ENCODE measurements around the gene PCYT1A. TPM values are rescaled to one million over a fixed set of nuclear protein-coding genes. Genes with fewer than 3 reads are reported as not detected.

The PCYT1A gene
- total RNA-seq, 2 experiments from 2014 or later, result 41.8 to 47.1 TPM

- H3K36me3 Mint-ChIP-seq (ENCODE audit: low read depth), result no peaks in the 10 kb centered on the region
- POLR2A ChIA-PET, result interaction anchor here (0.6 kb wide), 1 partner anchor 153 kb away, joined by 5 read pairs; no protein-coding TSS in a partner anchor
- no peaks in the 10 kb centered on the region for H3K9me3 Mint-ChIP-seq (ENCODE audit: low read depth)
- no peak overlapping the region for H3K27ac Mint-ChIP-seq
- H3K27me3 Mint-ChIP-seq, result peaks cover 5% of the 10 kb centered on the region
- no peak for ATAC-seq
- H3K4me1 Mint-ChIP-seq, result peaks cover 12% of the 10 kb centered on the region
- CTCF ChIA-PET, result interaction anchor here (0.6 to 1.4 kb wide), 3 partner anchors 24 to 192 kb away, joined by 3 to 4 read pairs (median 3); no protein-coding TSS in a partner anchor
- intact Hi-C loops (cut with DNase I, micrococcal nuclease), result no loop called here
- no peak for DNase-seq
- H3K4me3 Mint-ChIP-seq, result no peak overlapping the region
These were observed 66.5 kb downstream of the PCYT1A start for GRCh38 chr3:196220991-196221390.

DNA sequence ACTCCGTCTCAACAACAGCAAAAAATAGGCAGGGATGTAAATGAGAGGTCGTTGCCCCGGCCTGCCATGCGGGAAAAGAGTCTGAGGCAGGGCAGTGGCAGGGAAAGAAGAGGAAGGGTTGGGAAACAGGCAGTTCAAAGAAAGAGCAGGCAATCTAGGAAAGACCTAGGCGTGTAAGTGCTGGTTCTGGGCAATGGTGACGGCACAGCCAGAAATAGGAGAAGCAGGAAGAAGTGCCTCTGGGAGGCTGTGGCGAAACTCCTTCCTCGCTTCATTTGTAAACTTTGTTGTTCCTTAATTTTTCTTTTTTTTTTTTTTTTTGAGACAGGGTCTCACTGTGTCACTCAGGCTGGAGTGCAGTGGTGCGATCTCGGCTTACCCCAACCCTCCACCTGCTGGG lies 66.9 kb downstream of the PCYT1A start:
- ATAC-seq, result no peak
- ChIA-PET POLR2A (no interaction called here), CTCF (no interaction called here)
- Mint-ChIP-seq H3K4me3 (no peak overlapping the region), H3K27me3 (peaks cover 5% of the 10 kb centered on the region), H3K27ac (peak overlapping the region; percentile 6), H3K4me1 (peaks cover 12% of the 10 kb centered on the region), H3K9me3 (ENCODE audit: low read depth) (no peaks in the 10 kb centered on the region), H3K36me3 (ENCODE audit: low read depth) (no peaks in the 10 kb centered on the region)
- no peak for DNase-seq
- intact Hi-C loops (cut with DNase I, micrococcal nuclease), result no loop called here

- Mint-ChIP-seq H3K9me3 (ENCODE audit: low read depth) (no peaks in the 10 kb centered on the region), H3K27me3 (peaks cover 3% of the 10 kb centered on the region), H3K4me3 (no peak overlapping the region), H3K36me3 (ENCODE audit: low read depth) (no peaks in the 10 kb centered on the region), H3K27ac (no peak overlapping the region), H3K4me1 (peaks cover 12% of the 10 kb centered on the region)
- no peak for DNase-seq
- no peak for ATAC-seq
- CTCF ChIA-PET, result no interaction called here
- POLR2A ChIA-PET, result no interaction called here
- intact Hi-C loops (cut with DNase I, micrococcal nuclease), result loop anchor here (1.0 to 2.0 kb wide), 3 partner anchors 41 to 213 kb away; partner anchors contain the start of gene UBXN7 (in 1 of the 2)
These were observed 67.6 kb downstream of the PCYT1A start for GRCh38 chr3:196219970-196220311.

DNA sequence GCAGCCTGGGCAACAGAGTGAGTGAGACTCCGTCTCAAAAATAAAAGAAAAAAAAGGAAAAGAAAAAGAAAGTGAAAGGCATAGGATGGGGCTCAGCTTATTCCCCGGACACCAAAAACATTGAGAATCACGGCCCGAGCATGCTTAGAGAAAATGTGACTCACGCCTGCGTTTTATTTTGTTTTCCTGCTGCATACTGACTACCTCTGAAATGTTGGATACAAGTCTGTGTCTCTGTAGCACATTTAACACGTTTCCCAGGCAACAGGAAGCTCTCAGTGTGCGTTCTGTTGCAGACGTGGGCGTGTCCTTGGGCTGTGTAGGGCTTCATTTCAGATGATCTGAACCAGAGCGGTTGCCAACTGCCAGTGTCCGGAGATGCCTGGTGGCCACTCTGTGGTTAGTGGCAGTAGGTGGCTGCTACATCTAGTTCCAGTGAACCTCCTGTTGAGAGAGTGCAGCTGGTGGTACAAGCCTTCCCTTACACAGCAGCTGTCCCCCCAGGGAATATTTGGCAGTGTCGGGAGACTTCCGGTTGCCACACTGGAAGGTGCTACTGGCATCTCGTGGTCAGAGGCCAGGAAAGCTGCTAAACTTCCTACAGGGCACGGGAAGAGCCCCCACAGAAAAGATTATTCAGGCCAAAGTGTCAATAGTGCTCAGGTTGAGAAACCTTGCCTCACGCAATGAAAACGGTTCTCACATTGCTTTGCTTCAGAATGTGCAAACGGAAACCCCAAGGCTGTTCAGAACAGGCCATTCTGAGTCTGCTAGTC lies 68.1 kb downstream of the PCYT1A start:
- CTCF ChIA-PET, result interaction anchor here (0.6 to 2.1 kb wide), 3 partner anchors 128 to 160 kb away, joined by 3 to 7 read pairs (median 4); no protein-coding TSS in a partner anchor
- ATAC-seq (peak; percentile 95), DNase-seq (peak; percentile 81)
- Mint-ChIP-seq H3K4me1 (peaks cover 12% of the 10 kb centered on the region), H3K27me3 (peaks cover 3% of the 10 kb centered on the region), H3K27ac (peak overlapping the region; percentile 80), H3K36me3 (ENCODE audit: low read depth) (no peaks in the 10 kb centered on the region), H3K4me3 (peak overlapping the region; percentile 69), H3K9me3 (ENCODE audit: low read depth) (no peaks in the 10 kb centered on the region)
- POLR2A ChIA-PET, result interaction anchor here (0.6 to 0.7 kb wide), 2 partner anchors 64 to 493 kb away, joined by 3 read pairs; partner anchors contain the start of genes CEP19 and PIGX
- intact Hi-C loops (cut with DNase I, micrococcal nuclease), result loop anchor here (1.0 to 2.0 kb wide), 3 partner anchors 40 to 213 kb away; partner anchors contain the start of gene UBXN7 (in 1 of the 2)

DNA sequence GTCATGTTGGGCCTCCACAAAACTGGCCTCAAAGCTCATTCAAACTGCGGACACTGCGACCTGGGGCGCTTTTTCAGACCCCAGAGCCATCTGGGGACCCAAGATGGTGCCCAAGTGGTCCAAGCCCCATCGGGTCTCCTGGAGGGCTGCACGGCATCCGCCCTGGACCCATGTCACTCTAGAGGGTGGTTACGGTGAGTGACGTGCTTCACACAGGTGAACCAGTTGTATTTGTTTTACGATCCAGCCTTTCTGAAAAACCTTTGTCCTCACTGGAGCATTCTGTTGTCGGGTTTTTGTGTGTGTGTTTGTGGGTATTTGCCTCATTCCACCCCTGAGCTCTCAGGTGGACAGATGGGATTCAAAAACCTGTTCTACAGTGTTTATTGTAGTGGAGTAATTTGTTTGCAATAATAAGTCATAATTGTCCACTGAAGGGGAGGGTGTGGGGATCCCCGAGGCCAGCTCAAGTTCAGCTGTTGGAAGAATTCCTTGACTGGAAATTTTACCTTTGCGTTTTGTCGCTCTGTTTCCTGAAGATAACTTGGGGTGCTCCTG lies 69.3 kb downstream of the PCYT1A start:
- Mint-ChIP-seq H3K4me3 (no peak overlapping the region), H3K9me3 (ENCODE audit: low read depth) (no peaks in the 10 kb centered on the region), H3K27ac (no peak overlapping the region), H3K36me3 (ENCODE audit: low read depth) (no peaks in the 10 kb centered on the region), H3K4me1 (peaks cover 12% of the 10 kb centered on the region), H3K27me3 (peaks cover 3% of the 10 kb centered on the region)
- no peak for DNase-seq
- POLR2A ChIA-PET, result interaction anchor here (0.7 kb wide), 2 partner anchors 65 to 775 kb away, joined by 3 read pairs; no protein-coding TSS in a partner anchor
- no peak for ATAC-seq
- CTCF ChIA-PET, result interaction anchor here (0.6 to 2.1 kb wide), 4 partner anchors 127 to 311 kb away, joined by 3 to 7 read pairs (median 4); no protein-coding TSS in a partner anchor
- intact Hi-C loops (cut with DNase I, micrococcal nuclease), result loop anchor here in 1 of 2 experiments (2.0 kb wide), 2 partner anchors 57 to 215 kb away; partner anchors contain the start of gene UBXN7

- intact Hi-C loops (cut with DNase I, micrococcal nuclease), result loop anchor here in 1 of 2 experiments (2.0 kb wide), 2 partner anchors 57 to 215 kb away; partner anchors contain the start of gene UBXN7
- ChIA-PET CTCF (interaction anchor here (0.7 to 2.1 kb wide), 3 partner anchors 17 to 145 kb away, joined by 3 to 7 read pairs (median 4); no protein-coding TSS in a partner anchor), POLR2A (no interaction called here)
- Mint-ChIP-seq H3K36me3 (ENCODE audit: low read depth) (no peaks in the 10 kb centered on the region), H3K4me1 (peaks cover 12% of the 10 kb centered on the region), H3K27ac (peak overlapping the region; percentile 21), H3K4me3 (no peak overlapping the region), H3K9me3 (ENCODE audit: low read depth) (no peaks in the 10 kb centered on the region), H3K27me3 (no peaks in the 10 kb centered on the region)
- ATAC-seq (no peak), DNase-seq (no peak)
These were observed 70.0 kb downstream of the PCYT1A start for GRCh38 chr3:196217307-196218154.

DNA sequence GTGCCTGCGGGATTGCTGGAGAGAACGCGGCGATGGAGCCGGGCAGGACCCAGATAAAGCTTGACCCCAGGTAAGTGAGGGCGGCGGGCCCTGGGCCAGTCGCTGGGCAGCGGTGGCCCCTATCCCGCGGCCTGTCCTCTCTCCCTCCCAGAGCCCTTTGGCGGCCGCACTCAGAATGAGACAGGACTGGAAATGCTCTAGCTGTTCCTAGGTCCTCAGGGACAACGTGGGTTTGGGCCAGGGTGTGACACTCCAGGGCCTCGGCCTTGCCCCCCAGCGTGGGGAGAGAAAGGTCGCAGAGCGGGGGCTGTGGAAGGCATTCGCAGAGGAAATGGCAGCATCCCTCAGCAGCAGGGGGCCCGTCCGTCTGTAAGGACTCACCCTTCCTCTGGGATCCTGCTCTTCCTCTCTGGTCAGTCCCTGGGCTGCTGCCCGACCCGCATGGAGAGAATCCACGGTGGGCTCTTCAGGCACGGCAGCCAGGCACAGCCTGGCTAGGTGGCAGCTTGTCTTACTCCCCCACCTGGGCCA lies 70.8 kb downstream of the PCYT1A start:
- Mint-ChIP-seq H3K4me3 (no peak overlapping the region), H3K36me3 (ENCODE audit: low read depth) (no peaks in the 10 kb centered on the region), H3K4me1 (peaks cover 12% of the 10 kb centered on the region), H3K27ac (no peak overlapping the region), H3K27me3 (no peaks in the 10 kb centered on the region), H3K9me3 (ENCODE audit: low read depth) (no peaks in the 10 kb centered on the region)
- ATAC-seq (no peak), DNase-seq (no peak)
- ChIA-PET CTCF (interaction anchor here (0.7 kb wide), 2 partner anchors 18 to 37 kb away, joined by 3 read pairs; no protein-coding TSS in a partner anchor), POLR2A (no interaction called here)
- intact Hi-C loops (cut with DNase I, micrococcal nuclease), result no loop called here

DNA sequence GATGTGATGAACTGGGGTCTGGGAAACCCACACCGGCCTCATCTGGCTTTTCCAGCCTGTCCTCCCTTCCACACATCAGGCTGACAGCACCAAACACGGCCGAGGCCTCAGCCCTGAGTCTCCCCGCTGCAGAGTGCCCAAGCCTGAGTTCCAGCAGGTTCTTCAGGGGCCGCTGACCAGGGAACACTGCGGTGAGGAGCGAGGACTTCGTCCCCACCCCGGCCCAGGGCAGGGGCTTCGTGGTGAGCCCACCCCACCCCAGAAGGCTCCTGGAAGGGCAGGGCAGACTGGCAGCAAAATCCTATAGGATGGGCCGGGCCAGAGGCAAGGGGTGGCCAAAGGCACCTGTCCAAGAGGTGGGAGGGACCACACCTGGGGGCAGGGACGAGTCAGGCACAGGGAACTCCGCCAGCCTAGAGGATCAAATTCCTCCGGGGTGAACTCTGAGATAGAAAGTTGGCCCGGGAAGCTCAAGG lies 71.4 kb downstream of the PCYT1A start, which contains the start of gene SLC51A:
SLC51A (plus strand) TSS at position 446 of the 476 bp plus-strand sequence. CDS start 179 bp downstream, outside the sequence.
- intact Hi-C loops (cut with DNase I, micrococcal nuclease), result no loop called here
- ATAC-seq, result no peak
- peak within 1 kb of the TSS; percentile 21 for H3K27ac Mint-ChIP-seq
- ChIA-PET POLR2A (no interaction called here), CTCF (interaction anchor here (0.7 to 0.8 kb wide), 2 partner anchors 20 to 38 kb away, joined by 3 read pairs; no protein-coding TSS in a partner anchor)
- H3K4me3 Mint-ChIP-seq, result no peak within 1 kb of the TSS
- no peaks in the 10 kb centered on the region for H3K27me3 Mint-ChIP-seq
- no peak for DNase-seq
- H3K9me3 Mint-ChIP-seq (ENCODE audit: low read depth), result no peaks in the 10 kb centered on the region
- peaks cover 12% of the 10 kb centered on the region for H3K4me1 Mint-ChIP-seq
- H3K36me3 Mint-ChIP-seq (ENCODE audit: low read depth), result no peaks in the 10 kb centered on the region

DNA sequence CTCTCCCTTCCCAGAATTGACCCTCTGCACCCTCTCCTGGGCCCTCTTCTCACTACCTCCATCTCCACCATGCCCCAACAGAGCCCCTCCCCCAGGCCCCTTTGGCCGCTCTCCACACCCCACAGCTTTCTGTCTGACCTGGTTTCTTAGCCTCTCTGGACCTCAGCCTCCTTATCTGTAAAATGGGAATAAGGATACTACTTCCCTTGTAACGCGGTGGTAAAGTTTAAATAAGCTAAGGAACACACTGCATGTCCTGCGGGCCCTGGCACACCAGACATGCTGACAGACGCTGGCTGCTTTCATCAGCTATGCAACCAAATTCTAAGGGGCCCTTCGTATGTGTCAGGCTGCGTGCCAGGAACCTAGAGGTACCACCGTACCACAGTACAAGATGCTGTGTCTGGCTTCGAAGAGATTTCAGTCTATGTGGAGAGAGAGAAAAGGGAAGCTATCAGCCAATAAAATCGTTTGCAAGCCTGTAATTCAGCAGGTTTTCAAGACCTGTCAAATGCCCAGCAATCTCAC lies 72.0 kb downstream of the PCYT1A start:
- no peak for DNase-seq
- Mint-ChIP-seq H3K27me3 (no peaks in the 10 kb centered on the region), H3K4me1 (peaks cover 12% of the 10 kb centered on the region), H3K9me3 (ENCODE audit: low read depth) (no peaks in the 10 kb centered on the region), H3K27ac (no peak overlapping the region), H3K36me3 (ENCODE audit: low read depth) (no peaks in the 10 kb centered on the region), H3K4me3 (no peak overlapping the region)
- ChIA-PET CTCF (interaction anchor here (0.8 kb wide), 1 partner anchor 19 kb away, joined by 3 read pairs; no protein-coding TSS in a partner anchor), POLR2A (no interaction called here)
- intact Hi-C loops (cut with DNase I, micrococcal nuclease), result no loop called here
- no peak for ATAC-seq

DNA sequence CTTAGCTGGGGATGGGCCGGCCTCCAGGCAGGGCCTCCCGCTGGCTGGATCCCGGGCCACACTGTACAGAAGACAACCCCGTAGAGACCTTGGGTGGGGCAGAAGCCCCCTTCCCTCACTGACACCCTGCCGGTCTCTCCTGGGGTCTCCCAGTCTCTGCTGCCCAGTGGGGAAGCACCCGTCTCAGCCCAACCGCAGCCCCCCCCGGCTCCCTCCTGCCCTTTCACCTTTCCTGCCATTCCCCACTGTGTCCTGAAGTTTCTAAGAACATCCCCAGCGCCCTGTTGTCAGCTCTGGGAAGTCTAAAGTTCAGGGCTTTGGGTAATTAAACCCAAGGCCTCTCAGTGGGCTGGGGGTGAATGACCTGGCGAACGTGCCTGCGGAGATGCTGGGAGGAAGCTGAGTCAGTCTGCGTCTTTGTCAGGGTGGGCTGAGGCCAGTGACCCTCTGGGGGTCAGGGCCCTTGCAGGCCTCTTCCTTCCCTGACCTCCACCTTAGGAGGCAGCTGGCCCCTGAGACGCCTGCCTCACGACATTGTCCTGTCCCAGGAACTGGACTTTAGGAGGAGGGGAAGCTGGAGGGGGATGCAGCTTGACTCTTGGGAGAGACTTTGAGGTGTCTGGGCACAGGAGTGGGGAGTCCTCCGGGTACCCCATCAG lies 72.6 kb downstream of the PCYT1A start:
- intact Hi-C loops (cut with DNase I, micrococcal nuclease), result no loop called here
- Mint-ChIP-seq H3K27me3 (no peaks in the 10 kb centered on the region), H3K36me3 (ENCODE audit: low read depth) (no peaks in the 10 kb centered on the region), H3K9me3 (ENCODE audit: low read depth) (no peaks in the 10 kb centered on the region), H3K27ac (no peak overlapping the region), H3K4me3 (no peak overlapping the region), H3K4me1 (peaks cover 9% of the 10 kb centered on the region)
- ChIA-PET CTCF (no interaction called here), POLR2A (no interaction called here)
- DNase-seq (no peak), ATAC-seq (no peak)
